ENCODE measurements around the gene INHA. TPM values are rescaled to one million over a fixed set of nuclear protein-coding genes. Genes with fewer than 3 reads are reported as not detected.

Gene INHA
- total RNA-seq, 1 experiment from 2014 or later = 0.31 TPM

GRCh38 chr2:219593154-219593553, 21.0 kb downstream of the INHA start:
- H3K79me1 ChIP-seq (ENCODE audit: insufficient read depth, low read depth, low read length, poor library complexity, severe bottlenecking) = no peaks in the 10 kb centered on the region
- H3K79me2 ChIP-seq (ENCODE audit: insufficient read depth, low read length) = no peaks in the 10 kb centered on the region
- no peak overlapping the region for H2BK120ac ChIP-seq (ENCODE audit: low read depth, low read length, poor library complexity, severe bottlenecking)
- no peak overlapping the region for H2BK12ac ChIP-seq (ENCODE audit: insufficient read length, low read depth, low read length)
- H3K27me3 Mint-ChIP-seq (ENCODE audit: low read depth) = peaks cover 12% of the 10 kb centered on the region
- H3K9me3 ChIP-seq (ENCODE audit: control insufficient read depth, low read depth, low read length) = no peaks in the 10 kb centered on the region
- WGBS (ENCODE audit: extremely low coverage, insufficient read length, low lambda C conversion rate) = no CpG with 5 or more reads among the region's 2 CpGs
- no peak overlapping the region for H3K4me2 ChIP-seq (ENCODE audit: insufficient read depth, insufficient read length, low read length)
- no peak overlapping the region for H3K4ac ChIP-seq (ENCODE audit: low read depth, low read length)
- no peak overlapping the region for H2BK15ac ChIP-seq (ENCODE audit: low read depth, low read length)
- no peak overlapping the region for H4K5ac ChIP-seq (ENCODE audit: insufficient read length, low read depth, low read length)
- no peak overlapping the region for H3K23ac ChIP-seq (ENCODE audit: insufficient read length, low read depth, low read length)
- H4K20me1 ChIP-seq (ENCODE audit: control insufficient read depth, insufficient read depth, insufficient read length) = no peaks in the 10 kb centered on the region
- DNase-seq = no peak
- no peak overlapping the region for H3K9ac ChIP-seq (ENCODE audit: extremely low read depth, insufficient read length, low read length)
- H2BK20ac ChIP-seq (ENCODE audit: low read depth, low read length, poor library complexity, severe bottlenecking) = no peak overlapping the region
- H3K18ac ChIP-seq (ENCODE audit: insufficient read length, low read depth, low read length) = no peak overlapping the region
- no peak overlapping the region for H2AK5ac ChIP-seq (ENCODE audit: insufficient read length, low read length)
- H4K91ac ChIP-seq (ENCODE audit: insufficient read length, low read depth, low read length) = no peak overlapping the region
- no peak overlapping the region for H3K27ac ChIP-seq (ENCODE audit: insufficient read length, low read depth, low read length)
- TF ChIP-seq CTCF (conservative IDR thresholded peaks at IDR 0.05) = no peak
- no peaks in the 10 kb centered on the region for H3K36me3 Mint-ChIP-seq (ENCODE audit: insufficient read depth in 1 of 3, low read depth in 3 of 3)
- no peak overlapping the region for H3K4me3 Mint-ChIP-seq
- H3K14ac ChIP-seq (ENCODE audit: insufficient read depth, low read length) = no peak overlapping the region
- no peak overlapping the region for H3T11ph ChIP-seq (ENCODE audit: low read length)
- no peak overlapping the region; a peak in 1 of 7 replicates for H3K27ac Mint-ChIP-seq
- no peak overlapping the region for H2AFZ ChIP-seq (ENCODE audit: low read length)
- H2BK5ac ChIP-seq (ENCODE audit: insufficient read length, low read length) = no peak overlapping the region
- H3K4me1 Mint-ChIP-seq = peaks cover 19 to 20% of the 10 kb centered on the region in 2 experiments
- H3K27me3 ChIP-seq (ENCODE audit: insufficient read depth, low read length) = no peaks in the 10 kb centered on the region
- H4K8ac ChIP-seq (replicated peaks; ENCODE audit: insufficient read length, low read depth, low read length) = no peak overlapping the region
- peaks cover 3% of the 10 kb centered on the region; the same call in 1 of the 2 replicates for H3K4me1 ChIP-seq (ENCODE audit: insufficient read depth, low read length)
- peaks cover 6% of the 10 kb centered on the region for H3K23me2 ChIP-seq (ENCODE audit: insufficient read length, low read depth, low read length, poor library complexity, severe bottlenecking)
- no peaks in the 10 kb centered on the region for H3K9me3 Mint-ChIP-seq
- H3K56ac ChIP-seq (ENCODE audit: insufficient read length, low read depth, low read length) = no peak overlapping the region
